AG09309 (cell line): ENCODE data around the gene RAMP3.
"Not testable (repeated sequence)": the region's sequence is repeated elsewhere in the genome, so short reads cannot be mapped to it uniquely, and the experiment has no call there.

ENCODE experiments used
- DNase-seq: peaks from one replicate; pipeline ENCODE4 v3.0.0-alpha.2; 2010; ENCODE audit warnings: low read depth
- H3K4me3 ChIP-seq: 2 replicates; pipeline ENCODE4 v1.5.1; 2011; ENCODE audit warnings: mild to moderate bottlenecking, low read depth, low read length, moderate library complexity; ENCODE audit not compliant: control insufficient read depth
- CTCF ChIP-seq: IDR thresholded peaks from 2 replicates; pipeline ENCODE4 v1.5.1; 2011; ENCODE audit warnings: mild to moderate bottlenecking, low read depth, low read length, inconsistent platforms; ENCODE audit not compliant: insufficient read depth, control insufficient read depth; ENCODE audit errors: missing control alignments

The RAMP3 gene

GRCh38 chr7:45161842-45162241 is 4.3 kb downstream of the RAMP3 start:
- no peak for TF ChIP-seq CTCF
- DNase-seq = no peak

GRCh38 chr7:45162311-45162845 is 4.8 kb downstream of the RAMP3 start:
- no peak overlapping the region for H3K4me3 ChIP-seq
- no peak for TF ChIP-seq CTCF
- no peak for DNase-seq

More at GRCh38 chr7:45161842-45162241, 4.3 kb downstream of the RAMP3 start:
- H3K4me3 ChIP-seq = no peak overlapping the region

DNA sequence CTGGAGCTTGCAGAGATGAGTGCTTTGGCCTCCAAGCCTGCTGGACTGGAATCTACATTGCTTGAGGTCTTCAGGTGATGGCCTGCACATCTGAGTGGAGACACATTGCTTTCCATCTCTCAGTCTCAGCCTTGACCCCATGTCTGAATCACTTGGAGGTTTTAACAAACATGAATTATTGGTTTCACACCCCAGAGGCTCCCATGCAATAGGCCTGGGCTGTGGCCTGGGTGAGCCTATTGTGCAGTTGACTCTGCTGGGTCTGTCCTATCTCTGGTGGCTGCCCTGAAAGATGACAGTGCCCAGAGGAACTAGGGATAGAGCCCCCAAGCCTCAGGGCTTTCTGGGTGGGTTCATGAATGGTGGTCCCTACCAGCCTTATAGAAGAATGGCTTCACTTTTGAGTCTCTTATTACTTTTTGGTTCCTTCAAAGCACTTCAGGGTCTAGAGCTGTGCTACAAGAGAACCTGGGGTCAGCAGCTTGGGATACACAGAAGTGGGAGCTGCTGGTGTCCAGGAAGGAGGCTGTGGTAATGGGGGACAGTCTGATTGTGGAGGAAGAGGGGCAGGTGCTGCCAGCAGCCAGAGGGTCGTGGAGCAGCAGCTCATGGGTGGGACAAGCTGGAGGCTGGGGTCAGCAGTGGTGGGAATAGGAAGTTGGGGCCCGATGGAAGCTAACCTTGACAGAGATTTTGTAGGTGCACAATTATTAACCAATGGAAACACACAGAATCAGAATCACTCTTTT is 5.5 kb downstream of the RAMP3 start:
- no peak overlapping the region for H3K4me3 ChIP-seq
- no peak for TF ChIP-seq CTCF
- no peak for DNase-seq

- TF ChIP-seq CTCF = no peak
- DNase-seq = no peak
- H3K4me3 ChIP-seq = no peak overlapping the region
These were observed 6.1 kb downstream of the RAMP3 start for GRCh38 chr7:45163692-45164052.

DNA sequence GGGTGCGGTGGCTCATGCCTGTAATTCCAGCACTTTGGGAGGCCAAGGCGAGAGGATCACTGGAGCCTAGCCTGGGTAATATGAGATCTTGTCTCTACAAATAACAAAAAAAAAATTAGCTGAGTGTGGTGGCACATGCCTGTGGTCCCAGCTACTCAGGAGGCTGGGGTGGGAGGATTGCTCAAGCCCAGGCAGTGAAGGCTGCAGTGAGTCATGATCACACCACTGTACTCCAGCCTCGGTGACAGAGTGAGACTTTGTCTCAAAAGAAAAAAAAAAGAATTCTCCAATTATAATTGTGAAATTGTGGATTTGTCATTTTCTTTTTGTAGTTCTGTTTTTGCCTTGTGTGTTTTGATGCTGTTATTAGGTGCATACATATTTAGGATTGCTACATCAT is 6.7 kb downstream of the RAMP3 start:
- not testable (repeated sequence) for H3K4me3 ChIP-seq, DNase-seq

GRCh38 chr7:45165857-45166256 is 8.3 kb downstream of the RAMP3 start:
- TF ChIP-seq CTCF = no peak
- H3K4me3 ChIP-seq = no peak overlapping the region
- no peak for DNase-seq

- TF ChIP-seq CTCF = no peak
- no peak overlapping the region for H3K4me3 ChIP-seq
- no peak for DNase-seq
These were observed 14.4 kb downstream of the RAMP3 start for GRCh38 chr7:45171946-45172345.
